Brain pericyte (primary cell): ENCODE results near the gene TSPOAP1.

Source experiments
- DNase-seq: peaks from one replicate; pipeline ENCODE4 v3.0.0-alpha.2; 2012; ENCODE audit warnings: low read depth, low spot score

The TSPOAP1 gene

DNA sequence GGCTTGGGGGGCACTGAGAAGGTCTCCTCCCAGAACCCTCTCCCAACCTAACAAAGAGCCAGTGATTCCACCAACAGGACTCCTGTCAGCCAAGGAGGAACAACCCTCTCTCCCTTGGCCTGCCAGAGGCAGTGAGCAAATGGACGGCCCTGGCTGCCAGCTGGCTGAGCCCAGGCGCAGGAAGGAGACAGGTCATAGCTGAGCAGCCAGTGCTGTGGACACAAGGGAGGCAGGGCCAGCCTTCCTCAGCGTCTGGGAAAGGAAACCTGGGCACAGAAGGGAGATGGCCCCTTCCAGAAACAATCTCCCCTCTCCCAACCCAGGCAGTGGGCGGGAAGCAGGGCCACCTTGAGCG, 50.0 kb downstream of the TSPOAP1 start:
- no peak for DNase-seq

GRCh38 chr17:58277802-58278595, 50.6 kb downstream of the TSPOAP1 start:
- DNase-seq, result no peak

GRCh38 chr17:58277107-58277801, 51.3 kb downstream of the TSPOAP1 start:
- DNase-seq, result no peak

DNA sequence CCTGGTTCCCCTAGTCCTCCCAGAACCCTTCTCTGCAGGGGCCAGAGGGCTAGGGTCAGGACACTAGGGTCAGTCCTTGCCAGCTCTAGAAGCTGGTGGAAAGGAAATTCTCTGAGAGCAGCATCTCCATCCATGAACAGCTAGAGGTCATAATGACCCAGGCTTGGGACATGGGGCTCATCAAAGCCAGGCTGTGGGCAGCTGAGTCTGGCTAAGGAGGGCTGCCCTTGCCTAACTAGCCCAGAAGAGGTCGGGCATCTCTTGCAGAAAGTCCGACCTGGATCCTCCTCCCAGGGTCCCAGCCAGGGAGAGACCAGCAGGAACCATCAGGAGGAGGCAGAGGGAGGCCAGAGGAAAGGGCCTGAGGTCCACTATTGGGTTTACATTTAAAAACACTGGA, 52.2 kb downstream of the TSPOAP1 start:
- no peak for DNase-seq

DNA sequence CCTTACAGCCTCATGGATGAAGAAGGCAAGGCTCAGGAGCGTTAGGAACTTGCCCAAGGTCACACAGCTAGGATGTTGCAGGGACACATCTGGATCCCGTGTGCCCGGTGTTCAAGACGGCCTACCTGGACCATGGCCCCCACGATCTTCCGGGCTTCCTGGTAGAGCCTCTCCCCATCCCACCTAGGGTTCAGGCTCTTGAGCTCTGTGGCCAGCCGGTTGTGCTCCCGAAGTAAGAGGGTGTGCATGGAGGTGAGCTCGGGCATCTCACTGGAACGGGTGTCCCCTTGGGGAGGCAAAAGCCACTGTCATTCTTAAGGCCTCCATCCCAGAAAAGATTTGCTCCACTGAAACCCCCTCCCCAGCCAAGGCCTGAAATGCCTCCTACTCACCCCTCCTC, 53.2 kb downstream of the TSPOAP1 start:
- no peak for DNase-seq

DNA sequence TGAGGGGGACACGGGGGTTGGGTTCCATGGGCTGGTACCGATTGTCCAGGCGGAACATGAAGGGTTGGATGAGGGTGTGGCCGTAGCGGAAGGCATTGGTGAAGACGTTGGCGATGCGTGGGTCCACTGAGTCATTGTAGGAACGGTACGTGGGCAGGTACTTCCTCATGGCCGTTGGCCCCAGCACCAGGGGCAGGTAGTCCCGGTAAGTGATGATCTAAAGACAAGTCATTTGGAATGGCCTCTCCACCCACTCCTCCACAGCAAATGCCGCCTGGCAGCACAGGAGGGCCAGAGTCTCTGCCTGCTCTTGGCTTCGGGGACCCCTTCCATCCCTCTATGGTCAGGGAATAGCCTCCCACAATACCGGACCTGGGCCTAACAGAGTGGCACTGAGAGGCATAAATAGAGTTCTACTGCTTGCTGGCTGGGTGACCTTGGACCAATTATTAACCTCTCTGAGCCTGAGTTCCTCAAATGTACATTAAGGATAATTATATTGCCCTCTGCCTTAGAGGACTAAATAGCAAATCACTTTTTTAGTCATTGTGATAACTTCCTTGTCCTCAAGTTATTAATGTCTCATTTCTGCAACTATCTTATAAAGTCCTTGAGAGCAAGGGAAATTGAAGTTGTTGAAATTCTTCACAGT, 55.0 kb downstream of the TSPOAP1 start:
- DNase-seq, result no peak

- DNase-seq, result no peak
Measured at GRCh38 chr17:58272367-58273280, 56.0 kb downstream of the TSPOAP1 start.

DNA sequence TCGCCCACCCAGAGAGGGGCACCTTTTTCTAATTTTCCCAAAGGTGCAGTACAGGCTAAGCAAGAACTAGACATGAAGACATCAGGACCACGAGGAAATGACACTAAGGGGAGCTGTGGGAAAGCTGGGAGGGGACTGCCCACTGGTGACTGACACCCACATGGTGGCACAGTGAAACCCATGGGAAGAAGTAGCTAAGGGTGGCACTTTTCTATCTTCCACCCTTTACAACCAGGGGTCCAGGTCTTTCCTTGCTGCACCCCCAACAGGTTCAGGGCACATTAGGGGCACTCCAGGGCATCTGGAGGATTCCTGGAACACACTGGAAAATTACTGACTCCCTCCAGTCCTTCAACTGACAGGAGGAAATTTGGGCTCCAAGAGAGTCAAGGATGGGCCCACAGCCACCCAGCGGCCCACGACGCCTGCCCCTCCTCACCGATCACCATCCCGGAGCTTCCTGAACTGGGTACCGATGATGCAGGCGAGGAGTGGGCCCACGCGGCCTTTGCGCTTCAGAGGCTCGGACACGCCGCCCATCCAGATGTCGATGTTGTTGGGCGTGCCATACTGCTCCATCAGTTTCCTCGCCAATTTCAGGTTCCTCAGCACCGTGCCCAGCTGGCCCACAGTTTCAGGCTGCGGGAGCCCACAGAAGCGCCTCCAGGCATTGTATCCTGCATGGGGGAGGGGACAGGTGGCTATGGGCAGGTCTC, 57.2 kb downstream of the TSPOAP1 start:
- DNase-seq, result no peak

DNA sequence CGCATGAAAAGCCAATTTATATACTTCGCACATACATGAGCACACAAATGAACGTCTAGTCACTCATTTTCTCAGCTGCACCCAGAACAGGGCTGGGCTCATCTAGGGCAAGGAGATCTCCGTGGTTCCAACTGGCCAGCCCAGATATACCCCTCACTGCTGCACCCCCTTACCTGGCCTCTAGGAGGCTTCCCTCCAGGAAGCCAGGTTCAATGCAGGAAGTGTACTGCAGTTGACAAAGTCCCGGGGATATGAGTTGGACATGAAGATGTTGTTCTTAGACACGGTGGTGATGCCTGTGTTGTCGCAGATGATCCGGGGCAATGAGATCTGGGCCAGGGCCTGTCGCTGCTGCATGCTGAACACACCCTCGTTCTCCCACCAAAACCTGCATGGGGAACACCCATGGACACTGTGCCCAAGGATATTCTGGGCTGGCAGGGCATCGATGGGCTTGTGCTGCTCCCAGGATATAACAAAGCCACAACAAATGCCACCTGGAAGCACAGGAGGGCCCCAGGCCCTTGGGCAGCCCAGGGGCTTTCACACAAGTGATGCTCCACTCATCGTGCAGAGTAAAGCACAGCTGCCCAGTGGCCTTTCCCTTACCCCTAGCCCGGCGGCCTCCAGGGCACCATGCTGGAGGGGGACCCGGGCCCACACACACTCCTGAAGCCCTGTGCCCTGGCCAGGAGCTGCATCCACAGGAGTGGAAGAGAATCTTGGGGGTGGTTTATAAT, 57.9 kb downstream of the TSPOAP1 start:
- DNase-seq, result no peak

- no peak for DNase-seq
Measured at GRCh38 chr17:58269557-58270291, 58.9 kb downstream of the TSPOAP1 start.

GRCh38 chr17:58268774-58269556, 59.6 kb downstream of the TSPOAP1 start:
- no peak for DNase-seq

GRCh38 chr17:58268326-58268725, 60.3 kb downstream of the TSPOAP1 start:
- DNase-seq, result no peak

GRCh38 chr17:58267347-58268324, 61.0 kb downstream of the TSPOAP1 start:
- no peak for DNase-seq

DNA sequence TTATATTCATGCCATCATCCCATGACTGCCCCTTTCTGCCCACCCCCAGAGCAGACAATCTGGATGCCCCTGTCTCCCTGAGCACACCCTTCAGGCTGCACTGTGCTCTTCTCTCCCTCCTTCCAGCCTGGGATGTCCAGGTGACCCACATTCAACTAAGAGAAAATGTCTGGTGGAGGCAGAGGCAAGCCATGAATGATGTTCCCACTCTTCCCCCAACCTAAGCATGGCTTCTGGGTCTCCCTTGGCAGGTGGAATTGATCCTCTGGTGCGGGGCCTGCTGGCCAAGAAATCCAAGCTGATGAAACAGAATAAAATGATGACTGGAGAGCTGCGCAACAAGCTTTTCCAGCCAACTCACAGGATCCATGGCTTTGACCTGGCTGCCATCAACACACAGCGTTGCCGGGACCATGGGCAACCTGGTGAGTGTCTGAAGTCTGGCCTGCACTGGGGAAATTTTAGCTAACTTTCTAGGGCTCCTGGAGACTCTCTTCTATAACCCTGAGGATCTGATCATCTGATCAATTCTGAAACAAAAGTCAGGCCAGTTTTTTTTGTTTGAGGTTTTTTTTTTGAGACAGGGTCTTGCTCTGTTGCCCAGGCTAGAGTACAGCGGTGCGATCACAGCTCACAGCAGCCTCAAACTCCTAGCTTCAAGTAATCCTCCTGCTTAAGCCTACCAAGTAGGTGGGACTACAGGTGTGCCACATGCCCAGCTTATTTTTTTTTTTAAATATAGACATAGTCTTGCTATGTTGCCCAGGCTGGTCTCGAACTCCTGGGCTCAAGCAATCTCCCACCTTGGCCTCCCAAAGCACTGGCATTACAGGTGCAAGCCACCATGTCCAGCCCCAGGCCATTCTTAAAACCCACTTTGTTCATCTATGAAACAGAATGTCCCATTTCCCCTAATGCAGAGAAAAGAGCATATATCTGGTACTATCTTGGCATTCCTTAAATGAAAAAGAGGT, 62.4 kb downstream of the TSPOAP1 start:
- no peak for DNase-seq

- no peak for DNase-seq
Measured at GRCh38 chr17:58265271-58265670, 63.3 kb downstream of the TSPOAP1 start.

GRCh38 chr17:58264407-58265103, 64.0 kb downstream of the TSPOAP1 start:
- no peak for DNase-seq
